22Rv1 (cell line): ENCODE measurements around the gene NCK2.

Experiments used
- CTCF ChIP-seq: fragments of 450-650 bp; IDR thresholded peaks from 2 replicates; pipeline ENCODE4 v1.5.1; 2017; ENCODE audit warnings: mild to moderate bottlenecking
- ZFX ChIP-seq: fragments of 450-650 bp; IDR thresholded peaks from 2 replicates; pipeline ENCODE4 v1.6.1; 2017; ENCODE audit warnings: antibody characterized with exemption, borderline replicate concordance

DNA sequence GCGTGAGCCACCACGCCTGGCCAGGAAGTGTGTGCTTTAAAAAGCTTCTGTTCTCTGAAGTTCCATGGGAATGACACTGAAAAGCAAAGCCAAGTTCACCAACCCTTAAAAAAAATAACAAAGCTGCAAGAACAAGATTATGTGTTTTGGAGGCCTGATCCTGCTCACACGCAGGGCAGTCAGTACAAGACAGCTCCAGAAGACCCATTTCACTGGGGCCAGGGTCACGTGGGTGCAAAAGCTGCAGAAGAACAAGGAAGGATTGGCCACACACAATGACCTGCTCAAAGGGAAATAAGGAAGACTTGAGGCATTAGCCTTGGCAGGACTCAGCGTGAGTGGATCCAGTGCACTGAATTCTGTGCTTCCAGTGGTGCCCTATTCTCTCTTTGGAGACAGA lies 187.9 kb downstream of the NCK2 start:
- TF ChIP-seq CTCF (no peak), ZFX (no peak)
